GM19351 (cell line): Measurements from ENCODE around the gene ORAI3.
A peak's percentile ranks its signal among the peaks of the same experiment; 100 is the strongest.

Experiments used
- ATAC-seq: cut with Tn5 transposase; IDR thresholded peaks from one replicate; pipeline ENCODE4 v1.9.1; 2021; ENCODE audit warnings: mild to moderate bottlenecking, moderate library complexity; ENCODE audit not compliant: unreplicated experiment

ORAI3 gene

GRCh38 chr16:30987581-30988190, 38.8 kb downstream of the ORAI3 start:
- no peak for ATAC-seq

DNA sequence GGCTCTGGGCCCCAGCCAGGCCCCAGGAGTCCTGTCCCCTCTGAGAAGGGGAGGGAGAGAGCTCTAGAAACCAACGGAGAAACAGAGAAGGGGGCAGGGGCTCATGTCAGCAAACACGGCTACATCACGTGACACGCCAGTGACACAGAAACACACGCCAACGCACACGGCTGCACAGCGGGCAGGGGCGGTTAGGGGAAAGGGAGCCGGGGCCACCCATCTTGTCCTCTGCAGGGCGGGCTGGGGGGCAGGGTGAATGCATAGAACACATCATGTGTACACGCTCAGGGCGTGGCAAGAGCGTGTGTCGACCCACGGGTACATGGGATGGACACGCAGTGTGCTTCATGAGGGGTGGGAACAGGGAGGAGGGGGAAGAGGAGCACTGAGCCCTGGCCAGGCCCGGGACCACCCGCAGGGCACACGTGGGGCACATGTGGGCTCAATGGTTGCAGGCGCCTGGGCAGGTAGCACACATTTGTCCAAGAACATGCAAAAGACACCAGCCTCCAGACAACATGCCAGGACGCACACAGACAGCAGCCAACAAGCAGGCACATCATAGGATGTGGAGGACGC, 40.7 kb downstream of the ORAI3 start:
- no peak for ATAC-seq

- no peak for ATAC-seq
These were observed 41.2 kb downstream of the ORAI3 start for GRCh38 chr16:30990105-30990504.

DNA sequence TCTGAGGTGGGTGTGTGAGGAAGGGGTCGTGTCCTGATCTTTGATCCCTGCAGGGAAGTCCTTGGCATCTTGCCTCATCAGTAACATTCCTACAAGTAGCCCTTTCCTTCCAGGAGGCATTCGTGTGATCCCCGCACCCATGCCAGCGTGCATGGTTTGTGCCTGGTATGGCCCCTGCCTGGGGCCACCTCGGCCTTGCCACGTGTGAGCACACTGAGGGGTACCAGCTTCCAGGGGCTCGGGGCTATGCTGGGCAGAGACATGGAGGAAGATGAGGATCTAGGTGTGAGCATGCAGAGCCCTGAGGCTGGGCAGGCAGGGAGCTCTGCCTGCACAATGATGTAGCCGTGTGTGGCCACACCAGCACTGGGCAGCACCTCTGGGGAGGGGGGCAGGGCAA, 42.2 kb downstream of the ORAI3 start:
- ATAC-seq = no peak

DNA sequence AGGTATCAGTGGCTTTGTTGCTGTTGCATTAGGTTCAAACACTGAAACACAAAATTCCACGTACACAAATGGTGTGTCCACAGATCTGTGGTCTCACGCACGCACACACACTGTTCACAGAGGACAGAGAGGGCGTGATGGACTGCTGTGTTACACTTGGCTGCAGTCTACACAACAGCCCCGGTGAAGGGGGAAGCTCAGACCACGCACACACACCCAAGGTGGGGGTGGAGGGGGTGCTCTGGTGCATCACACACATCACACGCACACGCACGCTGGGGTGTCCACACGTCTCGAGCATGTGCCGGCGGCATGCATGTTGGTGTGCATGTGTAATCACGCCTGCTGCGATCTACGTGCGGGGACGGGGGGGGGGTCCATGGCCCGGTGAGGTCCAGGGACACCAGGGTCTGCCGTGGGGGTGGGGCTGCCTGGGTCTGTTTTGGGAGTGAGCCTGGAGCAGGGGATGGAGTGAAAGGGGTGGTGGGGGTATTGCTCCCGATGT, 43.5 kb downstream of the ORAI3 start:
- no peak for ATAC-seq

DNA sequence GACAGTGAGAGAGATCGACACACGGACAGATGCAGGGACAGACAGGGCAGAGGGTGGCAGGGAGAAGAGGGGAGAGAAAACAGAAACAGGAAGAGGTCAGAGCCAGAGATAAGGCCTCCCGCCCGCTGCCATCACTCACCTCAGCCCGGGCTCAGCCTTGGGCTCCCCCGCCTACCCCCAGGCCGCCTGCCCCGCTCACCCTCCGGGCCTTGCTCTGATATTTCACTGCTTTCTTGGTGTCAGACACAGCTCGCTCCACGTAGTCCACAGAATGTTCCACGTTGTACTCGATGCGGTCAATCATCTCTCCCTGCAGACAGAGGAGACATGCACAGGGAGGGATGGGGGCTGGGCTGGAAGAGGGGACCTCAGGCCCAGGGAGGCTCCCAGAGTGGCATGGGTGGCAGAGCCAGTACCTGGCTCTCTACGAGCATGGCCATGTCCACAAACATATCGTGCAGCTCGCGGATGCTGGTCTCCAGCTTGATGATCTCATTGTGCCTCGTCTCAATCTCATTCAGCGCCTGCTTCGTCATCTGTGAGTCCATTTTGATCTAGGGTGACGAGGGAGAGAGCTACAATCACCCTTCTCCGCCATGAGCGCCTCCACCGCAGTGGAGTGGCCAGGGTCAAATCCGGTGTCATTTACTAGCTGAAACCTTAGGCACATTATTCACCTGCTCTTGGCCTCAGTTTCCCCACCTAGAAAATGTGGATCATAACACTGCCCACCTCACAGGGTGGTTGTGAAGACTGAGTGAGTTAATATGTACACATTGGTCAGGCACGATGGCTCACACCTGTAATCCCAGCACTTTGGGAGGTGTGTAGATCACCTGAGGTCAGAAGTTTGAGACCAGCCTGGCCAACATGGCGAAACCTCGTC, 44.3 kb downstream of the ORAI3 start:
- no peak for ATAC-seq

- no peak for ATAC-seq
These were observed 47.1 kb downstream of the ORAI3 start for GRCh38 chr16:30995927-30996323.

GRCh38 chr16:30996324-30996984, 47.6 kb downstream of the ORAI3 start:
- ATAC-seq = no peak

GRCh38 chr16:30996985-30997724, 48.3 kb downstream of the ORAI3 start:
- ATAC-seq = peak; percentile 82

- ATAC-seq = no peak
These were observed 49.1 kb downstream of the ORAI3 start for GRCh38 chr16:30997725-30998711.

- no peak for ATAC-seq
These were observed 50.2 kb downstream of the ORAI3 start for GRCh38 chr16:30998852-30999761.

- ATAC-seq = no peak
These were observed 52.0 kb downstream of the ORAI3 start for GRCh38 chr16:31000671-31001382.

- ATAC-seq = no peak
These were observed 52.8 kb downstream of the ORAI3 start for GRCh38 chr16:31001507-31002249.

- ATAC-seq = no peak
These were observed 53.4 kb downstream of the ORAI3 start for GRCh38 chr16:31002250-31002700.

- no peak for ATAC-seq
These were observed 54.0 kb downstream of the ORAI3 start for GRCh38 chr16:31002862-31003341.

- no peak for ATAC-seq
These were observed 54.9 kb downstream of the ORAI3 start for GRCh38 chr16:31003744-31004143.
